Urinary bladder (tissue), 4 donors: ENCODE measurements around the gene LPP. TPM values are rescaled to one million over a fixed set of nuclear protein-coding genes. Genes with fewer than 3 reads are reported as not detected.

Experiments used
- DNase-seq: peaks from one replicate; pipeline ENCODE4 v3.0.0-alpha.2; 2015; ENCODE audit errors: extremely low spot score
- H3K27ac ChIP-seq: one replicate; pipeline ENCODE4 v1.5.1; 2013; ENCODE audit warnings: low read depth, mild to moderate bottlenecking, moderate library complexity
- H3K36me3 ChIP-seq: one replicate; pipeline ENCODE4 v1.6.1; 2013; ENCODE audit warnings: mild to moderate bottlenecking, moderate library complexity; ENCODE audit not compliant: insufficient read depth
- H3K4me1 ChIP-seq: one replicate; pipeline ENCODE4 v1.6.1; 2013; ENCODE audit warnings: mild to moderate bottlenecking, moderate library complexity; ENCODE audit not compliant: insufficient read depth
- H3K4me3 ChIP-seq: one replicate; pipeline ENCODE4 v1.5.1; 2013; ENCODE audit warnings: low read depth, low read length
- WGBS: extraction: QIAGEN DNeasy Blood & Tissue Kit; methylation state at CpG from one replicate; pipeline ENCODE4 v1.1.7; 2013; 5-methylcytosine and 5-hydroxymethylcytosine counted together
- polyA plus RNA-seq: library from polyadenylated mRNA; stranded (reverse); fragments of 200-250 nt; gene quantifications from one replicate; pipeline ENCODE4 v1.2.3, GENCODE V29; 2013
- total RNA-seq: library from RNA; depleted of rRNA; stranded (reverse); fragments of >200 nt; gene quantifications from one replicate; pipeline ENCODE4 v1.2.3, GENCODE V29; 2014
- donor health status: healthy with polysubstance abuse.
- donor health status: healthy.

LPP gene
- total and polyA plus RNA-seq, 2 donors, result 133 to 705 TPM

DNA sequence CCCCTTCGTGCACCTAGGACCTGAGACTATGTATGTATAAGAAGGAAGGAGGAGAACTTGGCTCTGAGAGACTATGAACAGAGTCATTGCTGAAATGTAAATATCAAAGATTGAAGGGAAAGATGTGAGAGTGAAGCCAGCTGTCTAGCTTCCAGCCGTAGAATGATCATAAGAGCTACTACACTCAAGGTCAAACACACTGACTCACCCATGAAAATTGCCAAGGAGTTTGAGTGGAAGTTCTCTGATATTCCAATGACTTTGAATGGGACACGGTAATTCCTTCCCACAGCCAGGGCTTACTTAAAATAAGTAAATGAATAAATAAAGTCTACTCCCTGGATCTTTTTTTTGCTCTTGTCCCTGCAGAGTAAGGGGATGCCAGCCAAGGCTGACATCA is 618.9 kb downstream of the LPP start:
- no peak for DNase-seq
- Histone ChIP-seq H3K4me1 (no peaks in the 10 kb centered on the region), H3K27ac (no peak overlapping the region), H3K4me3 (no peak overlapping the region), H3K36me3 (no peaks in the 10 kb centered on the region)
- WGBS, result 41% methylated on average over 3 of the region's 3 CpGs

DNA sequence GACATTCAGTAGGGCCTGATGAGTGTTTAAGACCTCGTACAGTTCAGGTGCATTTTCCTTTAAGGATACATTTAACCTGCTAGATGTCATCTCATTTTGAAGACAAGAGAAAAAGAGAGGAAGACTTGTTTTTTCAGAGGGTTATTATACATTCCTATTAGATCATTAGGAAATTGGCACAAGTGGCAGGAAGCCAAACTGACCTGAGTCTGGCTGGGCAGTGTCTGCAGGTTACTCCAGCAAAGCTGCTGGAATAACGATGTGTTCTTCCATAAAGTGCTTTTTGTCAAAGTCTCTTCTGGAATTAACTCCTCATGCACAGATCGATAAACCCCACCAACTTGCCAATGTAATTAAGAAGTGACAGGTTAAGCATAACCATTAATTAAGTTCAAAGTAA is 621.5 kb downstream of the LPP start:
- H3K4me3 ChIP-seq, result no peak overlapping the region
- 83% methylated on average over 3 of the region's 3 CpGs for WGBS
- no peaks in the 10 kb centered on the region for H3K4me1 ChIP-seq
- DNase-seq, result no peak
- H3K27ac ChIP-seq, result no peak overlapping the region
- H3K36me3 ChIP-seq, result no peaks in the 10 kb centered on the region

DNA sequence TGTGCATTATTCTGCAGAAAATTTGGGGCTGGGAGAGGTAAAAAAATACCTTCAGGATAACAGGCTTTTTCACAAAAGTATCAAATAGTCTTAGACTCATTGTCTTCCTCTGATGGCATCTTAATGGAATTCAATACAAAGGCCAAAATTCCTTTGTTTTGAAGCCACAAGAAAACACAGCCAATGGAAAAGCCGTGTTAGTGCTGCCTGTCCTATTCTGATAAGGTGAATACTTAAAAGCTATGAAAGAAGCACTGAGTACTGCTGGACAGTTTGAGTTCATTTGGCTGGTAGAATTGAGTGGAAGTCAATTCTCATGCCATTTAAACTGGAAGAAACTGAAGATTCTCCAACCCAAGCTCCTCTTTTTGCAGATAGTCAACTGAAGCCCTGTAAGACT is 622.5 kb downstream of the LPP start:
- H3K27ac ChIP-seq, result no peak overlapping the region
- no peak overlapping the region for H3K4me3 ChIP-seq
- no peak for DNase-seq
- no peaks in the 10 kb centered on the region for H3K36me3 ChIP-seq
- 45% methylated on average over 1 of the region's 1 CpG for WGBS
- no peaks in the 10 kb centered on the region for H3K4me1 ChIP-seq

DNA sequence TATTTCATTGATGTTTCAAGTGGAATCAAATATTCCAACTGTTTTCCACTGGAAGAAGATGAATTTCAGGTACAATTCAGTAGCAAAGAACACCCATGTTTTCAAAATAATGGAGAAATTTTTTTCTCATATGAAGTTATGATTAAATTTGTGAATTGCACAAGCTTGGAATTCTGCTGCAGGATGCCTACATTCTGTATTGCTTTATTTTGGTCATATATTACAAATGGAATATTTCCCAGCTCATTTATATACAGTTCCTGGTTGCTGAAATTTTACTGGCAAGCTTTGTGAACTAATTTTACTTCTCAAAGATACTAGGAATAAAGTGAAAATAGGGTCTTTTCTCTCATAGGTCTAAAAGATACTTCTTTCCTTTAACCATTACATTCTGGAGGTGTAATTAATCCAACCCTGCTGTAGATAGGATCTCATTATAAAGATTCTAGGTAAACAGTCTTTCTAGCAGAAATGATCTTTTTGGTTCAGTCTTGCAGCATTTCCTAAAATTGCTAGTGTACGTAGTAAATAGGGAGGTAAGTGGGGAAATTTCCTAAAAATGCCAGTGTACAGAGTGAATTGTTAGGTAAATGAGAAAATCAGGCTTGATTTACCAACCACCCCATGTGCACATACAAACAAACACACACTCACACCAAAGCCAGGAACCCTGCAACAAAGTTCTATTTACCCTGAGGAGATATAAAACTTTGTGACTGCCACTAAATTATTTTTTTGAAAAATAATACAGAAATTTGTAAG is 624.3 kb downstream of the LPP start:
- no peaks in the 10 kb centered on the region for H3K36me3 ChIP-seq
- no peak overlapping the region for H3K27ac ChIP-seq
- DNase-seq, result no peak
- H3K4me3 ChIP-seq, result no peak overlapping the region
- peaks cover 3% of the 10 kb centered on the region for H3K4me1 ChIP-seq
- WGBS, result 93% methylated on average over 1 of the region's 1 CpG

DNA sequence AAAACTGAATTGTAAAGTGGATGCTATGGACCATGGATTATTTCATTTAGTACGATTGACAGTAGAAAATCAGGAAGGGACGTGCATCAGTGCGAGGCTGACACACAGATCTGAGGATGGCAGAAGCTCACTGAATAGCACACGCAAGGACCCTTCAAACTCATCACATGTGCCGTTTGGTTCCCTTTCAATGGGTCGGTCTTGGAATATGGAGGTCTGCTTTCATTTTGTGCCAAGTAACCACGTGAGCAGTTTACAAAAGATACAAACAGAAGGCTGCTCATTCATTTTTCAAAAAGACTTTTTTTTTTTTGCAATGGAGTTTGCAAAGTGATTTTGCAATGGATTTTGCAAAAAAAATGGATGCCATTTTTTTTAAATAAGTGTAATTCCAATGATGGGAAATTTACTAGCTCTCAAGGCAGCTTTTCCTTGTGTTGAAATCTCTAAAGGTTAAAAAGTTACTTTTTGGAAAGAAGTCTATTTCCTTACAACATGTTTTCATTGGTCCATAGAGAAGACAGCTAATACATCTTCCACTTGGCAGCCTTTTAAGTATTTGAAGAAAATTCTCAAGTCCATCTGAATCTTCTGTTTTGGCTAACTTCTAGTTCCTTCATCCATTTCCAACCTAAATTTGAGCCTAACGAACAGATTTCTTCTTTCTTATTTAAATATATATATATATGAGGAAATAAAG is 625.5 kb downstream of the LPP start:
- DNase-seq, result no peak
- Histone ChIP-seq H3K4me3 (no peak overlapping the region), H3K36me3 (no peaks in the 10 kb centered on the region), H3K27ac (no peak overlapping the region), H3K4me1 (peaks cover 3% of the 10 kb centered on the region)
- WGBS, result 83% methylated on average over 8 of the region's 8 CpGs

DNA sequence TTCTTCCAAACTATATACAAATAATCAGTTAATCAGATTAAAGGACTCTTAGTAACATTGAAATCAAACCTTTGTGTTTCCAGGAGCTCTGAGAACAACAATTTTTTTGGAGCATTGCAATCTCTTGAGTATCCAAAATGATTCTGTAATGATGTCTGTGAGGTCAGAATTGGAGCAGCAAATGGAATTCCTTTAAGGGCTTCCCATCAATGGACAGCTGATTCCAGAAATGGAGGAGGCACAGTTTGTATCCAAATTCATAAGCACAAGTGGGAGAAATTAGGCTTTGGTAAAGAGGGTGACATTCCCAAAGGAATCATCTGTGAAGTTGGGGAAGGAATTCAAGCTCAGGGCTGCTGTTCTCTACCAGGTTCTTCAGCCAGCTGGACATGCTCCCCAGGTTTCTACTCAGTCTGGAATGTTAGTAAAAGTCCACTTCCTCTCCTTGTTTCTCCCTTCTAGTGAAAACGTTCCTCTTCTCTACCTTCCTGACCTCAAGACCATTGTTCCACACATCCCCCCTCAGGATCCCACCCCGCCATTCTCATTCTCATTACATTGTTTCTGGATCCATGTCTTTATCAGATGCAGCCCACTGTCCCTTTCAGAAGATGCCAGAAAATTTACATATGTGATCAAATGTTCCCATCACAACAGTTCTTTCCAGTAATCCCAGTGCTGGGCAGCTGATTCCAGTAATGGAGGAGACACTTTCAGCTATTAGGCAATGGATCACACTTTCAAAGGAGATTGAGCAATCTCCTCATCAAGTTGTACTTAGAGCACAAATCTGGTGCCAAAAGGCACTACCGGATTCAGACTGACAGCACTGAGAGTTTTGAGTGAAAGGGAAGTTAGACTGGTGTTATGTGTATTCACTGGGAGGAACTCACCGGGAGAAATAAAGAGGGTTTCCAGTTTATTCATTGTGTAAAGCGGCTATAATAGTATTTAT is 626.5 kb downstream of the LPP start:
- no peak for DNase-seq
- H3K4me3 ChIP-seq, result no peak overlapping the region
- no peaks in the 10 kb centered on the region for H3K36me3 ChIP-seq
- no peak overlapping the region for H3K27ac ChIP-seq
- H3K4me1 ChIP-seq, result peaks cover 3% of the 10 kb centered on the region
- WGBS, result 76% methylated on average over 5 of the region's 5 CpGs

DNA sequence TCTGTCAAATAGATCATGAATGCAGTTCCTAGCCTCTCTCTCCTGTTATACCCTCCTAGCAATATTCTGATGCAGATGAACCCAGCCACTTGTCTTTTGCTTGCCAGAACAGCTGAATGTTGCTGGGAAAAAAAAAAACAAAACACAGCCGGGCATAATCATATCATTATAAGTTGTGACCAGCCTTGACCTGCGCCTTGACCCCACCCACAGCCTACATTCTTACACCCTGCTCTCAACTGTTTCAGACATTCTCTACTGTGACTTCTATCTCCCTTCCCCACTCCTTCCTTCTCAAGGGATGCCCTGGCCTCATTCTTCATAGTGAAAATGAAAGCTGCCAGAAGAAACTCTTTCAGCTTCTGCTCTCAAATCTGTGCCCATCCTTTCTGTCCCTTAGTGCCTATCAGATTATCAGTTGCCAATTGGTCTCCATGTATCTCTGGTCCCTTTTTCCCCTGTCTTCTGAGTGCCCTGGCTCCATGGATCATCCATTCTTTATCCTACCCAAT is 628.7 kb downstream of the LPP start:
- Histone ChIP-seq H3K36me3 (no peaks in the 10 kb centered on the region), H3K4me1 (peaks cover 3% of the 10 kb centered on the region), H3K27ac (no peak overlapping the region), H3K4me3 (no peak overlapping the region)
- WGBS, result 78% methylated on average over 2 of the region's 2 CpGs
- DNase-seq, result no peak

DNA sequence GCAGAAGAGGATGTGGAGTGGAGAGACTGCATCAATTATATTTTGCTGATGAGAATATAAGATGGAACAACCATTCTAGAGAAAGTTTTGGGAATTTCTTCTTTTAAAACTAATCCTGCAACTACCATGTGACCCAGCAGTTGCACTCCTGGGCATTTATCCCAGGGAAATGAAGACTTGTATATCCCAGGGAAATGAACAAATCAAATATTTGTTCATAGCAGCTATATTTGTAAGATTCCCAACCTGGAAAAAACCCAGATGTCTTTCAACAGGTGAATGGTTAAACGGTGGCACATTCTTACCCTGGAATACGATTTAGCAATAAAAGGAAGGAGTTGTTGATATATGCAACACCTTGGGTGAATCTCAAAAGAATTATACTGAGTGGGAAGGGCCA is 632.5 kb downstream of the LPP start:
- H3K36me3 ChIP-seq, result no peaks in the 10 kb centered on the region
- H3K4me3 ChIP-seq, result no peak overlapping the region
- DNase-seq, result no peak
- H3K4me1 ChIP-seq, result peaks cover 3% of the 10 kb centered on the region
- no peak overlapping the region for H3K27ac ChIP-seq
- 62% methylated on average over 2 of the region's 2 CpGs for WGBS

DNA sequence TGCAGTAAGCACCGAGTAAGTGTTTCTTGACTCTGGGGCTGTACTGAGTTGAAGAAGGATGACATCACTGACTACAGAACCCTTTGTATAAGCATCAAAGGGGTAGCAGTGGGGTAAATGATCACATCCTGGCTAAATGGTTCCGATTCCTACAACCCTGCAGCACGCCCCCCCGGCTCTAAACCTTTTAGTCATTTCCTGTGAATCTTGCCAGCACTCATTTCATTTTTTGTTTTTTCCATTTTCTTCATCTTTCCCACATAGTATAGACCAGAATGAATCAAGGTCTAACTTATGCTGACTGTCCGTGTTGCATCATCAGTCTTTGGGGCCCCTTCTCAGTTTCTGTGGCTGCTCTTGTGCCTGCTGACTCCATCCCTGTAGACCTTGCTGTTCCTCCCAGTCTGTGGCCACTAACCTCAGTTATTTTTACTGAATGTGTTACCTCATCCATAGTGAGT is 634.7 kb downstream of the LPP start:
- no peak for DNase-seq
- Histone ChIP-seq H3K27ac (no peak overlapping the region), H3K36me3 (no peaks in the 10 kb centered on the region), H3K4me1 (no peaks in the 10 kb centered on the region), H3K4me3 (no peak overlapping the region)
- 75% methylated on average over 5 of the region's 5 CpGs for WGBS

DNA sequence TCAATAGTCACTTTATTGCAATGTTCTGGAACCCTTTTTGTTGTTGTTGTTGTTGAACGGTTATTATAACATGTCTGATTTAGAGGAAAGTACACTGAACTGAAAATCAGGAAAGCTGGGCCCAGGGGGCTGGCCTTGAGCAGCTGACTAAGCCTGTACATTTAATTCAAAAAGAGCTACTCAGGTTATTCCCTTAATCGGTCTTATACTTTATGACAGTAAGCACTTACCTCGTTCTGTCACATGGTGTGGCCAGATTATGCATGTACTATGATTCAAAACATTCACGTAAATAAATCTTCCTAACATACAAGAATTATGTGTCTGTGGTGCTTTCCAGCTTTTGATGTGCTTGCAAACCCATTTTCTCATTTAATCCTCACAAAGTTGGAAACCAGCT is 635.3 kb downstream of the LPP start:
- Histone ChIP-seq H3K36me3 (no peaks in the 10 kb centered on the region), H3K4me3 (no peak overlapping the region), H3K27ac (no peak overlapping the region), H3K4me1 (no peaks in the 10 kb centered on the region)
- no peak for DNase-seq
- 71% methylated on average over 4 of the region's 4 CpGs for WGBS

DNA sequence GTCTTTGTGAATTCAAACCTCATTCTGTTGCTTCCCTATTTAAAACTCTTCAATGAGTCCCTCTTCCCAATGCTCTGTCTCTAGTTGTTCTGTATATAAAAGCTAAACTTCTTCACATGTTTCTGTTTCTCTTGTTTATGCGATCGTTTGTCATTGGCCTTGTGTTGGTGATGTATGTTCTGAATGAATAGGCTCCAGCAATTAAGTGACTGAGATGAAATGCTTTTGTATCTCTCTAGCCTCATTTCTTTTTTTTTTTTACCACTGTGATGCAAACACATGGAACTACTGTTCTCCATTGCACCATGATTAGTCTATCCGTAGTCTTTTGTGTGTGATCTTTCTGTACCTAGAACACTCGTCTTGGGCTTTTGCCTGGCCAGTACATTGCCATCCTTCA is 637.4 kb downstream of the LPP start:
- WGBS, result 94% methylated on average over 4 of the region's 4 CpGs
- Histone ChIP-seq H3K36me3 (no peaks in the 10 kb centered on the region), H3K4me1 (no peaks in the 10 kb centered on the region), H3K27ac (no peak overlapping the region), H3K4me3 (no peak overlapping the region)
- no peak for DNase-seq

DNA sequence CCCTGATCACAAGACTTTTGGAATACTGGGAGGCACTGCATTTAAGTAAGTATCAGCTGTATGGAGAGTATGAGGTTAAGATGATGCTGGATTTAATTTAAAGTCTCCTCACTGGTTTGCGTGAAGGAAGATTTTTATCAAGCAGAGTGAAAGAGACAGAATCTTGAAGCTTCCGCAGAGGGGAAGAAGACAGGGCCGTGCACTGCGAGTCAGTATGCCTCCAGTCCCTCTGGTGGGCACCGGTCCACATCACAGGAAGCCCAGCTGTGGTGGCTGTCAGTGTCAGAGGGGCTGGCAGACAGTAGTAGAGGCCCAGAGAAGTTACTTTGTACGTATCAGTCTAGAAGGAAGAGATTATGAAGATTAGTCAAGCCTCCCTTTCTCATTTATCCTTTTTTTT is 638.8 kb downstream of the LPP start:
- Histone ChIP-seq H3K27ac (no peak overlapping the region), H3K4me3 (no peak overlapping the region), H3K4me1 (no peaks in the 10 kb centered on the region)

DNA sequence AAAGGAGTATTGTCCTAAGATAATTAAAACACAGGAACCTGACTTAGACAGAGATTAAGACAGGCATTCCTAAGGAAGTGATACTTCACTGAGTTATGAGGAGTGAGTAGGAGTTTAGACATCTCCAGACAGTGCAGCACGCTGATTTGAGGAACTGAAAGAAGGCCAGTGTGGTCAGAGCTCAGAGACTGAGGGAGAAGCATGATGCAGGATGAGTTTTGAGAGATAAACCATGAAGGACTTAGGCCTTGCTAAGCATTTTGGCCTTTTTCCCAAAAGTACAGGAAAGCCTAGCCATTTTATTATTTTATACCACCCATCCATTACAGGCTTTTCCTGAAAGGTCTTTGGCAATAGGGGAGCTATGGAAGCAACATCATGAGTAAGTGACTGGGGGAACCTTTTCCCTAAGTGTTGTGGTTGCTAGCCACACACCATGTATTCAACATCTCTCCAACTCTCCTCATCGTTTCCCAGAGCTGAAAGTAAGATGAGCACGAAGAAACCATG is 642.2 kb downstream of the LPP start:
- 34% methylated on average over 3 of the region's 3 CpGs for WGBS
- H3K4me1 ChIP-seq, result no peaks in the 10 kb centered on the region
- no peak for DNase-seq
- no peak overlapping the region for H3K27ac ChIP-seq
- no peaks in the 10 kb centered on the region for H3K36me3 ChIP-seq
- no peak overlapping the region for H3K4me3 ChIP-seq

More for the DNA sequence above, 638.8 kb downstream of the LPP start:
- no peak for DNase-seq
- no peaks in the 10 kb centered on the region for H3K36me3 ChIP-seq
- WGBS, result 48% methylated on average over 6 of the region's 6 CpGs
